HG03039 (cell line): ENCODE results near the gene RSPH4A.
"Not testable (repeated sequence)": the region's sequence is repeated elsewhere in the genome, so short reads cannot be mapped to it uniquely, and the experiment has no call there.

Experiments
- ATAC-seq: cut with Tn5 transposase; IDR thresholded peaks from one replicate; pipeline ENCODE4 v1.9.1; 2021; ENCODE audit warnings: mild to moderate bottlenecking, moderate library complexity; ENCODE audit not compliant: unreplicated experiment

The RSPH4A gene

GRCh38 chr6:116615937-116616736 lies at the start of gene RSPH4A:
Gene RSPH4A, plus strand, starts transcription at chr6:116616479. Its CDS starts 145 bp downstream, at chr6:116616624.
- peak; percentile 100 for ATAC-seq

DNA sequence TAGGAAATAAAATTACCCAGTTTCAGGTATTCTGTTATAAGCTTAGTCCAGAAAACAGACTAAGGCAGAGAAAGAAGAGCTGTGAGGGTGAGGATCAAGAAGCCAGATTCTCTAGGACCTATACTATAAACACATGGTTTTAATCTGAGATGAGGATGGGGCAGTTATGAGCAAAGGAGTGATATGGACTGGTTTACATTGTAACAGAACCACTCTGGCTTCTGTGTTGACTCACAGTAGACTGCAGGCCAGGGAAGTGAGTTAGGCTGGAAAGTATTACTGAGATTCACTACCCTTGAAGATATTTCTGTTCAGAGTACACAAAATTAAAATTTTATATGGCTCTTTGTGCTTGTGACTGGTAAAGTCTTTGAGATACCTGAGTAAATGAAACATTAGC lies 48.2 kb upstream of the RSPH4A start:
- ATAC-seq: no peak

GRCh38 chr6:116568821-116569755 lies 47.2 kb upstream of the RSPH4A start:
- ATAC-seq: no peak

DNA sequence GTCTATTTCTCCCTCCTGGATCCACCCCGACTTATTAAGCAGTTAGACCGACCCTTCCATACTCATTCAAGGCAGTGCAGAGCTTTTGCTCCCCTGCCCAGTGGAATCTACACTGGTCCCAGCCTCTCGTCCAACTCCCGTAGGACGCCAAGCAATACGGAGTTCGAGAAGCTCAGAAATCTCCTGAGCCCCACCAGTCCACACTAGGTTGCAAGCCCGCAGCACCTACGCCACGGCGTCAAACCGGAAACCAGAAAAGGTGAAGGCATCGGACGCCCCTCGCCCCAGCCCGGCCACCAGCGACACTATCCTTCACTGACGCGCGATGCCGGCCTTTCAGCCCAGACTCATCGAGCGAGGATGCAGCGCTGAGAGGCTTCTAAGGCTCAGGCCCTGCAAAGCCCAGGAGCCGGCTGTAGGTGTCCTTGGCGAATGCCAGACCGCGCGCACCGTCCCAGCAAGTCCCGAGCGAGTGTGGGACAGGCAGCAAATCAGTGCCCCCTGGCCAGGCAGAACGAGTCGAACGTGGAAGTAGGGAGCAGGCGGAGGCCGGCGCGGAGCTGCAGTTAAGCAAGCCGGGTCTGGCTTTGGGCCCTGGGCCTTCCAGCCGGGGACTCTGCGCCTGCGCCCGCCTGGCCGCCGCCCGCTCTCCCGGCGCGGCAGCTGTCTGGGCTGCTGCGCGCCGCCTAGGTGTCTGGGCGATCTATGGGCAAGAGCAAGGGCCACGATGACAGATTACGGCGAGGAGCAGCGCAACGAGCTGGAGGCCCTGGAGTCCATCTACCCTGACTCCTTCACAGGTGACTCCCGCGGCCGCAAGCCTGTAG lies 45.2 kb upstream of the RSPH4A start, which contains the start of gene RWDD1:
TSS of gene RWDD1 (plus strand) at position 649 of the 827 bp plus-strand sequence. CDS start at position 728, 79 bp downstream.
- peak; percentile 95 for ATAC-seq

DNA sequence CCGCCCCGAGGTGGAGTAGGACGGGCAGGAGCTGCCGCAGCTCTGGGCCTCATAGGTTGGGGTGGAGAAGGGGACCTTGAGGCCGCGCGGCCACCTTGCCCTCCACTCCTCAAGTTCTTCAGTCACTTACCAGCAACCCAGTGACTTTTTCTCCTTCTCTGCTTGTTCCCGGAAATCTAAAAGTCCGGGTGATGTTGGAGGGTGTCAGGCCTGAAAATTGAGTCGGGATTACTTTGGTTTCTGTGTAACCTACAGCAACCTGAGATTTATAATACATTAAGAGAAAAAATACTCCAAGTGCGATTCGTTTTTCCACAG lies 44.6 kb upstream of the RSPH4A start:
- ATAC-seq: no peak

GRCh38 chr6:116572162-116572561 lies 44.1 kb upstream of the RSPH4A start:
- ATAC-seq: no peak

GRCh38 chr6:116575227-116575626 lies 41.1 kb upstream of the RSPH4A start:
- no peak for ATAC-seq

GRCh38 chr6:116577486-116577885 lies 38.8 kb upstream of the RSPH4A start:
- no peak for ATAC-seq

- no peak for ATAC-seq
Observed at GRCh38 chr6:116578335-116578734, 37.9 kb upstream of the RSPH4A start.

DNA sequence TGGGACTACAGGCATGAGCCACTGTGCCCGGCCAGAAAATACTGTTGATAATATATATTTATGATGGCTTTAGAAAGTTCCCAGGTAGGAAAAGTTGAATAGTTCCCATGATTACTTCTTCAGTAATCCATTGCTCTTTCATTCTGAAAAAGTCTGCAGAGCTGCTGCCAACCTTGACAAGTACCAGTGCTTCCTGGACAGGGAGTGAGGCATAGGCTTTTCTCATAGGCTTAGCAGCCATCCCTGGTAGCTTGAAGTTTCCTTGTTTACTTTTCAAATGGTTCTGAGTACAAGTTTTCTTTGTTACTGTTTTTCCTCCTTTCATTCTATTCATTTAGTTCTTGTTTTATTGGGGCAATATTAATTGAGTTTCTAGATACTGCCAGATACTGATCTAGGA lies 37.1 kb upstream of the RSPH4A start:
- ATAC-seq: no peak

GRCh38 chr6:116580198-116580597 lies 36.1 kb upstream of the RSPH4A start:
- no peak for ATAC-seq

DNA sequence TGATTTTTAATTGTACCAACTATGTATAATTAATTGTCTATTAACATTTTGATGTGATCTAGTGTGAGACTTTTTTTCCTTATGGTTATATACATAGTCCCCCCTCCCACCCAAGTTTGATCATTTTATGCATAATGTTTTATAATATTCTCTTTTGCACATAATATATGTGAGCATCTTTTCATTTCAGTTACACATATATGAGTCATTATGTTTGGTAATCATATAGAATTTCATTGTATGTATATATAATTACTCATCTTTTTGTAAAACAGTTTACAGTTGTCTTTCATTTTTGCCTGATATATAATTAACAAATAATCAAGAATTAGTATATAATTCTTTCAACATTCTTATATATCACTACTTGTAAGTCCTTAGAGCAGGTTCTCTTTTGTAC lies 30.0 kb upstream of the RSPH4A start:
- ATAC-seq: no peak

DNA sequence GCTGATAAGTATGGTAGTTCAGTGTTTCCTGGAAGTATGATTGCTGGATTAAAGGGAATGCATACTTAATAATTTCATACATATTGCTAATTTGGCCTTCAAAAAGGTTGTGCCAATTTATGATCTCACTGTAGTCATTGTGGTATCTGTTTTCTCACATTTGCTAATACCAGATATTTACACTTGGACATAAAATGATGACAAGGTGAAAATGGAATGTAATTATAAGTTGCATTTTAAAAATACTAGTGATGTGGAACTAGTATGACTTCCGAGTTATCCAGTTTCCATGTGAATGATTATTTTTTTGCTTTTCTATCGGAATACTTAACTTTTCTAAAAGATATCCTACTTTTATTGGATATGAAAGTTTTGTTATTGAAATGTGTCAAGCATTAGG lies 29.5 kb upstream of the RSPH4A start:
- ATAC-seq: no peak

GRCh38 chr6:116595247-116595646 lies 21.0 kb upstream of the RSPH4A start:
- ATAC-seq: no peak

GRCh38 chr6:116596815-116597214 lies 19.5 kb upstream of the RSPH4A start:
- no peak for ATAC-seq

DNA sequence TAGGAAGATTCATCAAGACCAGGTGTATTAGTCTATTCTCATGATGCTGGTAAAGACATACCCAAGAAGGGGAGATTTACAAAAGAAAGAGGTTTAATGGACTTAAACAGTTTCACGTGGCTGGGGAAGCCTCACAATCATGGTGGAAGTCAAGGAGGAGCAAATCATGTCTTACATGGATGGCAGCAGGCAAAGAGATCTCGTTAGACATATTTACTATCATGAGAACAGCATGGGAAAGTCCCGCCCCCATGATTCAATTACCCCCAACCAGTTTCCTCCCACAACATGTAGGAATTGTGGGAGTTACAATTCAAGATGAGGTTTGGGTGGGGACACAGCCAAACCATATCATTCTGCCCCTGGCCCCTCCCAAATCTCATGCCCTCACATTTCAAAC lies 12.4 kb upstream of the RSPH4A start:
- ATAC-seq: not testable (repeated sequence)

DNA sequence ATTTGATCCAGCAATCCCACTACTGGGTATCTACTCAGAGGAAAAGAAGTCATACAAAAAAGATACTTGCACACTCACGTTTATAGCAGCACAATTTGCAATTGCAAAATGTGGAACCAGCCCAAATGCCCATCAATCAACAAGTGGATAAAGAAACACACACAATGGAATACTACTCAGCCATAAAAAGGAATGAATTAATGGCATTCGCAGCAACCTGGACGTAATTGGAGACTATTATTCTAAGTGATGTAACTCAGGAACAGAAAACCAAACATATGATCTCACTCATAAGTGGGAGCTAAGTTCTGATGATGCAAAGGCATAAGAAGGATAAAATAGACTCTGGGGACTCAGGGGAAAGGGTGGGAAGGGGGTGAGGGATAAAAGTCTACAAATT lies 11.4 kb upstream of the RSPH4A start:
- ATAC-seq: not testable (repeated sequence)

- no peak for ATAC-seq
Observed at GRCh38 chr6:116605935-116606334, 10.3 kb upstream of the RSPH4A start.

- no peak for ATAC-seq
Observed at GRCh38 chr6:116611056-116611455, 5.2 kb upstream of the RSPH4A start.

GRCh38 chr6:116616737-116617053 lies 416 bp downstream of the RSPH4A start:
- ATAC-seq: peak; percentile 16
